ENCODE measurements around the gene CYP39A1.

- TF ChIP-seq CTCF (conservative IDR thresholded peaks at IDR 0.05; ENCODE audit: low read length) (no peak), EZH2phosphoT487 (IDR thresholded peaks at IDR 0.05; ENCODE audit: borderline replicate concordance) (no peak)
These were observed 401 bp downstream of the CYP39A1 start for GRCh38 chr6:46652232-46652602.
